HepG2 (cell line): ENCODE results near the gene TULP3. TPM values are rescaled to one million over a fixed set of nuclear protein-coding genes. Genes with fewer than 3 reads are reported as not detected.

Experiments
- ATAC-seq: fragments of 200-7000 bp; cut with Tn5 transposase; 3 replicates; pipeline ENCODE4 v1.9.1; 2020; ENCODE audit warnings: mild to moderate bottlenecking, moderate library complexity
- BruUV-seq: library from RNA; stranded (reverse); fragments of 400-500 nt; replicated peaks from 2 replicates; lab custom pipeline; 2021; lab: Mats Ljungman, UMichigan
- CTCF ChIA-PET: fragments of 300-600 bp; formaldehyde crosslinking; extraction: SDS; loops from one replicate; lab custom pipeline; 2021; ENCODE audit warnings: low total read pairs, inconsistent platforms, low intra/inter-chr PET ratio; lab: Yijun Ruan, JAX
- POLR2A ChIA-PET: fragments of 350-600 bp; sonication (Branson Sonifier 250); formaldehyde crosslinking; loops from one replicate; lab custom pipeline; 2020; ENCODE audit warnings: antibody characterized with exemption, inconsistent platforms; lab: Yijun Ruan, JAX
- DNase-seq: peaks from one replicate; pipeline ENCODE4 v3.0.0-alpha.2; 2015; ENCODE audit warnings: low spot score
- FAIRE-seq: peaks from 3 replicates; lab custom pipeline; 2011; peaks lifted over from hg19 to GRCh38; lab: Jason Lieb, UNC
- H2AFZ ChIP-seq: one replicate; pipeline ENCODE4 v1.6.1; 2011; ENCODE audit warnings: low read length, inconsistent platforms
- H3K27ac ChIP-seq: fragments of 300-600 bp; 3 replicates; pipeline ENCODE4 v1.8.0; 2011; ENCODE audit warnings: mixed run types, mild to moderate bottlenecking, mixed read lengths, low read length, inconsistent platforms; ENCODE audit not compliant: insufficient read depth; ENCODE audit errors: extremely low read length
- H3K27me3 ChIP-seq, 2 experiments: fragments of 200-600 bp in 1 of 2; 2 replicates in 1 of 2; 3 replicates in 1 of 2; pipeline versions ENCODE4 v1.6.0 to v1.8.0; 2011; ENCODE audit warnings: low read length in 2 of 2, mild to moderate bottlenecking in 2 of 2, moderate library complexity in 2 of 2, inconsistent platforms in 1 of 2; ENCODE audit not compliant: insufficient read depth in 2 of 2, control insufficient read depth in 1 of 2
- H3K36me3 ChIP-seq, 2 experiments: fragments of 200-600 bp in 1 of 2; replicated peaks in 1 of 2; 2 replicates in 1 of 2; 3 replicates in 1 of 2; pipeline versions ENCODE4 v1.5.1 to v1.8.0; 2011; ENCODE audit warnings: low read length in 2 of 2, inconsistent platforms in 1 of 2; ENCODE audit not compliant: insufficient read depth in 2 of 2, control insufficient read depth in 1 of 2
- H3K4me1 ChIP-seq: 2 replicates; pipeline ENCODE4 v1.5.1; 2012; ENCODE audit warnings: low read length, inconsistent platforms; ENCODE audit not compliant: insufficient read depth
- H3K4me2 ChIP-seq: 2 replicates; pipeline ENCODE4 v1.6.0; 2011; ENCODE audit warnings: low read depth, low read length, inconsistent platforms
- H3K4me3 ChIP-seq, 3 experiments: fragments of 200-600 bp in 1 of 3; sonication (generic), shearing (Covaris generic) in 1 of 3; replicated peaks in 1 of 3; 2 replicates each; pipeline ENCODE4 v1.5.1; 2011 to 2016; ENCODE audit warnings: low read length in 3 of 3, inconsistent platforms in 2 of 3, low read depth in 2 of 3, mild to moderate bottlenecking in 2 of 3, control low read depth in 1 of 3, mixed read lengths in 1 of 3; ENCODE audit not compliant: insufficient read depth in 1 of 3
- H3K79me2 ChIP-seq: one replicate; pipeline ENCODE4 v1.6.1; 2011; ENCODE audit warnings: low read length, inconsistent platforms; ENCODE audit not compliant: insufficient read depth
- H3K9ac ChIP-seq: 2 replicates; pipeline ENCODE4 v1.6.0; 2011; ENCODE audit warnings: mild to moderate bottlenecking, low read depth, low read length, inconsistent platforms; ENCODE audit not compliant: insufficient read depth
- H3K9me3 ChIP-seq: 2 replicates; pipeline ENCODE4 v1.5.1; 2012; ENCODE audit warnings: mild to moderate bottlenecking, low read length
- H4K20me1 ChIP-seq: 2 replicates; pipeline ENCODE4 v1.6.0; 2011; ENCODE audit warnings: inconsistent platforms, mild to moderate bottlenecking, low read length, moderate library complexity; ENCODE audit not compliant: insufficient read depth
- TEAD3 ChIP-seq: optimal IDR thresholded peaks from 2 replicates; pipeline ENCODE3; 2016; ENCODE audit warnings: borderline replicate concordance
- ZNF552 ChIP-seq: sonication (generic); formaldehyde crosslinking; IDR thresholded peaks from 2 replicates; pipeline ENCODE4 v1.9.0; 2022; ENCODE audit warnings: missing genetic modification reagents, mild to moderate bottlenecking, borderline replicate concordance
- WGBS: methylation state at CpG from one replicate; pipeline ENCODE4 v1.1.6; 2017; ENCODE audit warnings: low lambda C conversion rate; 5-methylcytosine and 5-hydroxymethylcytosine counted together
- in situ Hi-C: cut with HindIII; loops from 2 replicates; pipeline ENCODE4 v1.10.0; 2017; ENCODE audit warnings: low pct_unique_long_range_greater_than_20kb; ENCODE audit not compliant: extremely low pct_ligation_motif_present
- intact Hi-C: fragments of 100-400 bp; cut with micrococcal nuclease; formaldehyde crosslinking; loops from one replicate; pipeline ENCODE4 v1.10.0; 2022; ENCODE audit not compliant: unreplicated experiment
- polyA plus RNA-seq, 8 experiments: library from polyadenylated mRNA; depleted of rRNA in 3 of 8; stranded (reverse) in 7 of 8; unstranded in 1 of 8; fragments of >200 nt; fragmentation: Illumina TruSeq in 4 of 8; extraction: Trizol in 4 of 8; gene quantifications; 2 replicates each; pipeline versions ENCODE4 v1.2.1 to v1.2.3, GENCODE V29; 2011 to 2016; ENCODE audit warnings: low read depth in 4 of 8, missing spikeins in 1 of 8, mixed read lengths in 1 of 8; ENCODE audit not compliant: insufficient read depth in 1 of 8
- total RNA-seq, 5 experiments: library from RNA; depleted of rRNA; stranded (reverse); fragments of >200 nt; fragmentation: Illumina TruSeq; extraction: Trizol; gene quantifications; 2 replicates each; pipeline ENCODE4 v1.2.3, GENCODE V29; 2016; ENCODE audit warnings: low read depth in 1 of 5
- TF ChIP-seq, protein P1 (sequence below): IDR thresholded peaks from 2 replicates; pipeline ENCODE4 v1.6.1; 2016
- TF ChIP-seq, protein P2 (sequence below): sonication (generic); formaldehyde crosslinking; IDR thresholded peaks from 2 replicates; pipeline ENCODE4 v1.4.0; 2020; ENCODE audit warnings: missing genetic modification reagents, mild to moderate bottlenecking, borderline replicate concordance

The TULP3 gene
- total and polyA plus RNA-seq, 2 of the 13 experiments (the other 11 are each of a cell fraction or from before 2014, with no cell fraction given): 11.2 to 13.2 TPM

GRCh38 chr12:2940564-2940963, 49.9 kb downstream of the TULP3 start (continued):
- no peak for TF ChIP-seq ZNF552 (CRISPR knock-in tag)
- TF ChIP-seq, protein P1, sequence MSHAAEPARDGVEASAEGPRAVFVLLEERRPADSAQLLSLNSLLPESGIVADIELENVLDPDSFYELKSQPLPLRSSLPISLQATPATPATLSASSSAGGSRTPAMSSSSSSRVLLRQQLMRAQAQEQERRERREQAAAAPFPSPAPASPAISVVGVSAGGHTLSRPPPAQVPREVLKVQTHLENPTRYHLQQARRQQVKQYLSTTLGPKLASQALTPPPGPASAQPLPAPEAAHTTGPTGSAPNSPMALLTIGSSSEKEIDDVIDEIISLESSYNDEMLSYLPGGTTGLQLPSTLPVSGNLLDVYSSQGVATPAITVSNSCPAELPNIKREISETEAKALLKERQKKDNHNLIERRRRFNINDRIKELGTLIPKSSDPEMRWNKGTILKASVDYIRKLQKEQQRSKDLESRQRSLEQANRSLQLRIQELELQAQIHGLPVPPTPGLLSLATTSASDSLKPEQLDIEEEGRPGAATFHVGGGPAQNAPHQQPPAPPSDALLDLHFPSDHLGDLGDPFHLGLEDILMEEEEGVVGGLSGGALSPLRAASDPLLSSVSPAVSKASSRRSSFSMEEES (CRISPR knock-in tag): no peak

- BruUV-seq: no TSS peak
- Histone ChIP-seq H3K79me2 (no peaks in the 10 kb centered on the region), H2AFZ (no peak overlapping the region), H3K4me1 (peaks cover 27% of the 10 kb centered on the region), H3K4me2 (no peak overlapping the region), H3K27ac (no peak overlapping the region), H3K36me3 (peaks cover 6 to 12% of the 10 kb centered on the region in 2 experiments; a peak in 3 of 5 replicates), H3K9me3 (no peaks in the 10 kb centered on the region), H3K27me3 (no peaks in the 10 kb centered on the region), H3K9ac (no peak overlapping the region), H4K20me1 (no peaks in the 10 kb centered on the region), H3K4me3 (no peak overlapping the region)
- POLR2A ChIA-PET: no interaction called here
- DNase-seq (peak; percentile 51), ATAC-seq (peak; percentile 65), FAIRE-seq (no peak)
- CTCF ChIA-PET: no interaction called here
- intact Hi-C loops: no loop called here
- in situ Hi-C loops: no loop called here
- TF ChIP-seq, protein P2, sequence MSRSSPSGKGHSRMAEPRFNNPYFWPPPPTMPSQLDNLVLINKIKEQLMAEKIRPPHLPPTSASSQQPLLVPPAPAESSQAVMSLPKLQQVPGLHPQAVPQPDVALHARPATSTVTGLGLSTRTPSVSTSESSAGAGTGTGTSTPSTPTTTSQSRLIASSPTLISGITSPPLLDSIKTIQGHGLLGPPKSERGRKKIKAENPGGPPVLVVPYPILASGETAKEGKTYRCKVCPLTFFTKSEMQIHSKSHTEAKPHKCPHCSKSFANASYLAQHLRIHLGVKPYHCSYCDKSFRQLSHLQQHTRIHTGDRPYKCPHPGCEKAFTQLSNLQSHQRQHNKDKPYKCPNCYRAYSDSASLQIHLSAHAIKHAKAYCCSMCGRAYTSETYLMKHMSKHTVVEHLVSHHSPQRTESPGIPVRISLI (CRISPR knock-in tag): no peak
- peak; percentile 31 for TF ChIP-seq TEAD3 (CRISPR knock-in tag)
- 50% methylated on average over 8 of the region's 8 CpGs for whole genome bisulfite sequencing
Observed at GRCh38 chr12:2941524-2941923, 50.8 kb downstream of the TULP3 start.
